H1 (cell line): ENCODE measurements around the gene CHI3L2. TPM values are rescaled to one million over a fixed set of nuclear protein-coding genes. Genes with fewer than 3 reads are reported as not detected.

Source experiments
- CTCF ChIA-PET: fragments of 300-600 bp; sonication (Branson Sonifier 250); formaldehyde crosslinking; loops from one replicate; lab custom pipeline; 2021; ENCODE audit not compliant: partially characterized antibody; lab: Charles Lee
- POLR2A ChIA-PET: fragments of 300-600 bp; sonication (Branson Sonifier 250); formaldehyde crosslinking; loops from one replicate; lab custom pipeline; 2021; ENCODE audit warnings: inconsistent platforms; ENCODE audit not compliant: partially characterized antibody; lab: Charles Lee
- DNase-seq, 2 experiments: peaks; one replicate each; pipeline versions ENCODE4 v3.0.0 to v3.0.0-alpha.2; 2010 to 2022; ENCODE audit warnings: low spot score in 2 of 2, low read depth in 1 of 2, mixed read lengths in 1 of 2
- FAIRE-seq: peaks from 2 replicates; lab custom pipeline; 2011; peaks lifted over from hg19 to GRCh38; lab: Jason Lieb, UNC
- H2AFZ ChIP-seq: 2 replicates; pipeline ENCODE4 v1.8.1; 2012; ENCODE audit warnings: low read length, inconsistent platforms
- H2AK5ac ChIP-seq: 2 replicates; pipeline ENCODE4 v1.6.1; 2013; ENCODE audit warnings: low read depth, low read length
- H2BK120ac ChIP-seq: replicated peaks from 2 replicates; pipeline ENCODE3; 2013; ENCODE audit warnings: low read depth, low read length, inconsistent platforms
- H2BK12ac ChIP-seq: 2 replicates; pipeline ENCODE4 v1.6.1; 2013; ENCODE audit warnings: low read depth, low read length
- H2BK15ac ChIP-seq: 2 replicates; pipeline ENCODE4 v1.6.1; 2013; ENCODE audit warnings: low read length
- H2BK20ac ChIP-seq: 2 replicates; pipeline ENCODE4 v1.6.1; 2013; ENCODE audit warnings: low read length
- H2BK5ac ChIP-seq: 2 replicates; pipeline ENCODE4 v1.6.1; 2013; ENCODE audit warnings: low read depth, low read length
- H3K14ac ChIP-seq: 2 replicates; pipeline ENCODE4 v1.6.1; 2013; ENCODE audit warnings: inconsistent platforms; ENCODE audit not compliant: insufficient read length
- H3K18ac ChIP-seq: 2 replicates; pipeline ENCODE4 v1.6.1; 2013; ENCODE audit warnings: low read length; ENCODE audit errors: extremely low read depth
- H3K23ac ChIP-seq: 2 replicates; pipeline ENCODE4 v1.6.1; 2013; ENCODE audit warnings: inconsistent platforms; ENCODE audit not compliant: insufficient read length
- H3K23me2 ChIP-seq: 2 replicates; pipeline ENCODE4 v1.6.1; 2013; ENCODE audit warnings: low read depth, low read length
- H3K27ac ChIP-seq: 2 replicates; pipeline ENCODE4 v1.6.1; 2011; ENCODE audit warnings: low read depth, low read length, inconsistent platforms
- H3K27me3 ChIP-seq, 4 experiments: replicated peaks in 1 of 4; 1 replicate in 1 of 4; 2 replicates in 3 of 4; pipeline versions ENCODE4 v1.6.1 to v1.8.1; 2011 to 2013; ENCODE audit warnings: low read length in 3 of 4, mild to moderate bottlenecking in 3 of 4, inconsistent platforms in 2 of 4, mixed read lengths in 2 of 4, moderate library complexity in 1 of 4; ENCODE audit not compliant: control insufficient read depth in 3 of 4, insufficient read depth in 3 of 4; ENCODE audit errors: extremely low read depth in 1 of 4
- H3K36me3 ChIP-seq, 4 experiments: 2 replicates each; pipeline versions ENCODE4 v1.6.1 to v1.8.1; 2011 to 2013; ENCODE audit warnings: mild to moderate bottlenecking in 4 of 4, low read length in 3 of 4, moderate library complexity in 2 of 4, control low read depth in 1 of 4, inconsistent platforms in 1 of 4; ENCODE audit not compliant: insufficient read depth in 4 of 4, control insufficient read depth in 2 of 4
- H3K4ac ChIP-seq: replicated peaks from 2 replicates; pipeline ENCODE3; 2013; ENCODE audit warnings: low read length, low read depth, mixed read lengths, inconsistent platforms; ENCODE audit not compliant: insufficient read length
- H3K4me1 ChIP-seq, 4 experiments: replicated peaks in 1 of 4; 1 replicate in 1 of 4; 2 replicates in 3 of 4; pipeline versions ENCODE4 v1.6.1 to v1.8.1; 2011 to 2013; ENCODE audit warnings: low read length in 3 of 4, inconsistent platforms in 2 of 4, mixed read lengths in 1 of 4; ENCODE audit not compliant: insufficient read depth in 4 of 4, control insufficient read depth in 3 of 4
- H3K4me2 ChIP-seq, 2 experiments: 2 replicates each; pipeline versions ENCODE4 v1.6.1 to v1.8.1; 2011 to 2013; ENCODE audit warnings: low read depth in 2 of 2, low read length in 2 of 2, control low read depth in 1 of 2, inconsistent platforms in 1 of 2, mild to moderate bottlenecking in 1 of 2; ENCODE audit not compliant: insufficient read depth in 1 of 2
- H3K4me3 ChIP-seq, 4 experiments: fragments of 200-600, 300-600 bp in 1 of 4; sonication (generic), shearing (Covaris generic), sonication (Bioruptor Twin) in 1 of 4; 2 replicates each; pipeline versions ENCODE4 v1.5.1 to v1.8.1; 2011 to 2016; ENCODE audit warnings: low read length in 4 of 4, low read depth in 3 of 4, control low read depth in 2 of 4, inconsistent platforms in 2 of 4, mild to moderate bottlenecking in 2 of 4, mixed read lengths in 1 of 4, moderate library complexity in 1 of 4; ENCODE audit not compliant: insufficient read depth in 2 of 4; ENCODE audit errors: extremely low read depth in 1 of 4
- H3K56ac ChIP-seq: replicated peaks from 2 replicates; pipeline ENCODE3; 2013; ENCODE audit warnings: low read depth, mild to moderate bottlenecking, mixed read lengths, low read length, inconsistent platforms; ENCODE audit not compliant: insufficient read length
- H3K79me1 ChIP-seq: 2 replicates; pipeline ENCODE4 v1.6.1; 2013; ENCODE audit warnings: low read depth, low read length, control low read depth
- H3K79me2 ChIP-seq, 2 experiments: 2 replicates each; pipeline versions ENCODE4 v1.6.1 to v1.8.1; 2012 to 2013; ENCODE audit warnings: low read length in 2 of 2, mild to moderate bottlenecking in 2 of 2, inconsistent platforms in 1 of 2; ENCODE audit not compliant: insufficient read depth in 2 of 2, control insufficient read depth in 1 of 2
- H3K9ac ChIP-seq, 4 experiments: replicated peaks in 1 of 4; 1 replicate in 1 of 4; 2 replicates in 3 of 4; pipeline versions ENCODE4 v1.6.1 to v1.8.1; 2011 to 2013; ENCODE audit warnings: low read depth in 3 of 4, low read length in 3 of 4, control low read depth in 2 of 4, mild to moderate bottlenecking in 2 of 4, moderate library complexity in 2 of 4, inconsistent platforms in 1 of 4; ENCODE audit errors: extremely low read depth in 1 of 4
- H3K9me3 ChIP-seq, 2 experiments: 2 replicates each; pipeline versions ENCODE4 v1.6.1 to v1.8.1; 2012 to 2013; ENCODE audit warnings: mild to moderate bottlenecking in 2 of 2, moderate library complexity in 2 of 2, control low read depth in 1 of 2, inconsistent platforms in 1 of 2, low read depth in 1 of 2, low read length in 1 of 2, mixed read lengths in 1 of 2; ENCODE audit not compliant: insufficient read depth in 2 of 2
- H4K20me1 ChIP-seq, 2 experiments: replicated peaks in 1 of 2; 2 replicates each; pipeline versions ENCODE3 to v1.8.1; 2011 to 2013; ENCODE audit warnings: inconsistent platforms in 2 of 2, low read length in 2 of 2, mild to moderate bottlenecking in 1 of 2; ENCODE audit not compliant: insufficient read depth in 2 of 2, control insufficient read depth in 1 of 2
- H4K5ac ChIP-seq: 2 replicates; pipeline ENCODE4 v1.6.1; 2013; ENCODE audit warnings: low read length, low read depth, mixed read lengths, inconsistent platforms; ENCODE audit not compliant: insufficient read length
- H4K8ac ChIP-seq: 2 replicates; pipeline ENCODE4 v1.8.0; 2013; ENCODE audit warnings: mild to moderate bottlenecking, moderate library complexity, low read length, inconsistent platforms; ENCODE audit not compliant: insufficient read depth; ENCODE audit errors: extremely low read depth
- H4K91ac ChIP-seq: replicated peaks from 2 replicates; pipeline ENCODE3; 2013; ENCODE audit warnings: low read length, mixed read lengths, inconsistent platforms; ENCODE audit not compliant: insufficient read length
- CBX5 ChIP-seq: fragments of 300-800, 300-1000 bp; sonication (generic); IDR thresholded peaks from 2 replicates; pipeline ENCODE4 v1.7.1; 2016; ENCODE audit warnings: antibody characterized with exemption, low read length, low read depth
- CHD1 ChIP-seq: IDR thresholded peaks from 2 replicates; pipeline ENCODE4 v1.6.1; 2012; ENCODE audit warnings: low read depth, low read length, improper control_type of control experiment
- EP300 ChIP-seq, 2 experiments: IDR thresholded peaks; 1 replicate in 1 of 2; 2 replicates in 1 of 2; pipeline ENCODE4 v1.6.1; 2011 to 2012; ENCODE audit warnings: low read depth in 2 of 2, low read length in 2 of 2, mild to moderate bottlenecking in 2 of 2, borderline replicate concordance in 1 of 2, inconsistent platforms in 1 of 2, moderate library complexity in 1 of 2
- FOSL1 ChIP-seq: IDR thresholded peaks from 2 replicates; pipeline ENCODE4 v1.6.1; 2011; ENCODE audit warnings: mild to moderate bottlenecking, low read depth, low read length, moderate library complexity; ENCODE audit not compliant: insufficient read depth
- HDAC2 ChIP-seq, 2 experiments: fragments of 300-600 bp in 1 of 2; sonication (generic) in 1 of 2; IDR thresholded peaks; 2 replicates each; pipeline ENCODE4 v1.6.1; 2011 to 2012; ENCODE audit warnings: low read depth in 2 of 2, low read length in 2 of 2, mild to moderate bottlenecking in 2 of 2, moderate library complexity in 2 of 2, borderline replicate concordance in 1 of 2, inconsistent platforms in 1 of 2
- KDM1A ChIP-seq: fragments of 200-600, 300-600 bp; sonication (generic); IDR thresholded peaks from 2 replicates; pipeline ENCODE4 v1.7.1; 2016; ENCODE audit warnings: mild to moderate bottlenecking, low read length, borderline replicate concordance
- KDM4A ChIP-seq: IDR thresholded peaks from one replicate; pipeline ENCODE4 v1.7.1; 2012; ENCODE audit warnings: low read depth, mild to moderate bottlenecking, moderate library complexity, low read length, inconsistent platforms; ENCODE audit not compliant: severe bottlenecking
- RNF2 ChIP-seq: fragments of 200-900, 300-1000 bp; sonication (generic); IDR thresholded peaks from 2 replicates; pipeline ENCODE4 v1.7.1; 2016; ENCODE audit warnings: borderline replicate concordance, low read depth, mild to moderate bottlenecking, antibody characterized with exemption, low read length; ENCODE audit not compliant: poor library complexity, severe bottlenecking; ENCODE audit errors: missing control alignments
- SP1 ChIP-seq: IDR thresholded peaks from 2 replicates; pipeline ENCODE4 v1.6.1; 2011; ENCODE audit warnings: low read depth, low read length
- SUZ12 ChIP-seq: fragments of 200-600 bp; sonication (generic); IDR thresholded peaks from 2 replicates; pipeline ENCODE4 v1.6.1; 2012; ENCODE audit warnings: mild to moderate bottlenecking, inconsistent platforms, low read length, moderate library complexity, mixed read lengths
- ZNF274 ChIP-seq: IDR thresholded peaks from 2 replicates; pipeline ENCODE4 v1.7.0; 2012; ENCODE audit warnings: low read length, borderline replicate concordance; ENCODE audit errors: extremely low read depth
- WGBS, 2 experiments: shearing (Covaris generic) in 1 of 2; methylation state at CpG; one replicate each; pipeline versions ENCODE4 v1.1.6 to v1.1.7; 2013 to 2015; ENCODE audit warnings: low lambda C conversion rate in 2 of 2, mixed read lengths in 2 of 2, inconsistent platforms in 1 of 2, low coverage in 1 of 2, missing lambda C conversion rate in 1 of 2; ENCODE audit not compliant: insufficient replicate concordance in 2 of 2, insufficient coverage in 1 of 2, insufficient read length in 1 of 2; ENCODE audit errors: extremely low coverage in 1 of 2, missing lambda C conversion rate in 1 of 2; 5-methylcytosine and 5-hydroxymethylcytosine counted together
- polyA plus RNA-seq, 7 experiments: library from polyadenylated mRNA; depleted of rRNA in 3 of 7; stranded (reverse) in 5 of 7; unstranded in 2 of 7; fragments of >200 nt in 5 of 7; fragments of 200-250 nt in 2 of 7; gene quantifications; 1 replicate in 5 of 7; 2 replicates in 1 of 7; 4 replicates in 1 of 7; pipeline versions ENCODE4 v1.2.1 to v1.2.3, GENCODE V29; 2011 to 2013; ENCODE audit warnings: missing spikeins in 2 of 7, mixed read lengths in 2 of 7
- total RNA-seq: library from RNA; stranded (reverse); fragmentation: NEBNext Ultra II Directional; extraction: Animal tissue kit (Norgen Biotek cat#: 25700); gene quantifications from 2 replicates; pipeline ENCODE4 v1.2.1, GENCODE V29; 2021

Gene CHI3L2
- total and polyA plus RNA-seq, 2 of the 8 experiments (the other 6 are each of a cell fraction or from before 2014, with no cell fraction given): not detected

- H3K79me1 ChIP-seq: no peaks in the 10 kb centered on the region
- peak overlapping the region; percentile 17 to 60 (median 22); a peak in 6 of 8 replicates for H3K4me3 ChIP-seq
- no peak overlapping the region for H2BK20ac ChIP-seq
- no peak for DNase-seq
- H3K4ac ChIP-seq: no peak overlapping the region
- H3K56ac ChIP-seq: no peak overlapping the region
- 39% methylated on average over 29 of the region's 61 CpGs; no CpG with 5 or more reads in 1 of the 2 experiments for WGBS, 2 experiments
- H4K20me1 ChIP-seq: no peaks in the 10 kb centered on the region
- H3K4me2 ChIP-seq: peak overlapping the region; percentile 56 to 67
- no peak overlapping the region for H4K5ac ChIP-seq
- H3K23ac ChIP-seq: no peak overlapping the region
- peak overlapping the region; percentile 83 for H2AFZ ChIP-seq
- peaks cover 0 to 2% (median 1%) of the 10 kb centered on the region in 4 experiments; a peak in 2 of 7 replicates for H3K4me1 ChIP-seq
- ChIA-PET CTCF (no interaction called here), POLR2A (interaction anchor here (0.7 to 1.1 kb wide), 2 partner anchors 13 to 18 kb away, joined by 3 read pairs; no protein-coding TSS in a partner anchor)
- H3K9ac ChIP-seq: no peak overlapping the region
- H3K18ac ChIP-seq: no peak overlapping the region
- H2BK15ac ChIP-seq: no peak overlapping the region
- peak overlapping the region; percentile 57 for H4K8ac ChIP-seq
- no peaks in the 10 kb centered on the region for H3K36me3 ChIP-seq
- no peak overlapping the region for H3K27ac ChIP-seq
- no peak overlapping the region for H2BK5ac ChIP-seq
- no peak overlapping the region for H4K91ac ChIP-seq
- H2BK120ac ChIP-seq: no peak overlapping the region
- H3K23me2 ChIP-seq: no peaks in the 10 kb centered on the region; the same call in 1 of the 2 replicates
- no peaks in the 10 kb centered on the region for H3K79me2 ChIP-seq
- no peak overlapping the region for H3K14ac ChIP-seq
- no peak overlapping the region for H2AK5ac ChIP-seq
- H3K27me3 ChIP-seq: peaks cover 16 to 33% (median 27%) of the 10 kb centered on the region in 4 experiments
- no peaks in the 10 kb centered on the region for H3K9me3 ChIP-seq
- no peak overlapping the region for H2BK12ac ChIP-seq
- FAIRE-seq: no peak
- TF ChIP-seq ZNF274: no peak
- peak; percentile 50; the same call in 1 of the 2 replicates for TF ChIP-seq SUZ12
- TF ChIP-seq SP1: no peak
- TF ChIP-seq CBX5: no peak
- no peak for TF ChIP-seq KDM1A
- TF ChIP-seq FOSL1: no peak
- TF ChIP-seq HDAC2 (IDR thresholded peaks at IDR 0.05; ENCODE audit: borderline replicate concordance in 1 of 2, low read depth in 2 of 2, low read length in 2 of 2): 0 out of 4 replicates have a peak, but pooled peaks of 1 of the 2 experiments have one; percentile 32
- peak; percentile 48 for TF ChIP-seq RNF2
- TF ChIP-seq KDM4A: peak; percentile 85
- TF ChIP-seq EP300 (IDR thresholded peaks at IDR 0.05; ENCODE audit: borderline replicate concordance in 1 of 2, low read depth in 2 of 2, low read length in 2 of 2): no peak
- no peak for TF ChIP-seq CHD1
Measured at GRCh38 chr1:111204201-111204982, 23.1 kb upstream of the CHI3L2 start.
